Measurements from ENCODE around the gene KRTAP5-10. TPM values are rescaled to one million over a fixed set of nuclear protein-coding genes. Genes with fewer than 3 reads are reported as not detected.

The KRTAP5-10 gene
- total RNA-seq, 1 donor from 2014 or later = 0.23 TPM

DNA sequence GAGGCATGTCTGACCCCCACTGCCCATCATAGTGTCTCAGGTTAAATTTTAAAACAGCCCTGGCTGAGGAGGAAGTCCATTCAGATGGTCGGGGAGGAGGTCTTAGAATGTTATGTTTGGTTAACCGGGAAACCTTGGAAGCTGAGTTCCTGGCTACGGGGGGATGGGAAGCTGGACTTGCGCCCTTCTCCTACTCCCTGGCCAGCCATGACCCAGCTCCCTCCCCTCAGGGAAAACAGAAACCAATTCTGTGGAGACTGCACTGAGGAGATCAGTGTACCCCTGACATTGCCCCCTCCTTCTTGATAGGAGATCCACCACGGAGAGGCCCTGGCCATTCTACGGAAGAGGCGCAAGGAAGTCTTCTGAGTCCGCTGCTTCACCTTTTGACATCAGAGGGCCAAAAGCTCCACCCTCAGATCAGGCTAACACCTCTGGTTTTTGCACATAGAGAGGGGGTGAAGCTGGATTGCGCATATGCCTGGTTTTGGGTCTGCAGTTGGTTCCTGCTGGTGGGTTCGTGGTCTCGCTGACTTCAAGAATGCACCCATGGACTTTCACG is 19.9 kb upstream of the KRTAP5-10 start:
- TF ChIP-seq CTCF (IDR thresholded peaks at IDR 0.05; ENCODE audit: unreplicated experiment) = no peak
- H3K4me1 Mint-ChIP-seq (ENCODE audit: unreplicated experiment) = peaks cover 58% of the 10 kb centered on the region
- DNase-seq (ENCODE audit: low spot score) = no peak
- H3K27me3 Mint-ChIP-seq (ENCODE audit: unreplicated experiment) = peaks cover 14% of the 10 kb centered on the region
- peaks cover 4% of the 10 kb centered on the region for H3K36me3 Mint-ChIP-seq (ENCODE audit: low read depth, unreplicated experiment)
- peaks cover 6% of the 10 kb centered on the region for H3K9me3 Mint-ChIP-seq (ENCODE audit: unreplicated experiment)
- H3K4me3 Mint-ChIP-seq (ENCODE audit: unreplicated experiment) = no peak overlapping the region
- H3K27ac Mint-ChIP-seq (ENCODE audit: unreplicated experiment) = peak overlapping the region; percentile 34

GRCh38 chr11:71548120-71548519 is 17.2 kb upstream of the KRTAP5-10 start, which contains the start of gene KRTAP5-9:
TSS of gene KRTAP5-9 (plus strand) at chr11:71548420. CDS start at chr11:71548658, 238 bp downstream.
- peak within 1 kb of the TSS; percentile 42 for H3K4me3 Mint-ChIP-seq (ENCODE audit: unreplicated experiment)
- peaks cover 68% of the 10 kb centered on the region for H3K4me1 Mint-ChIP-seq (ENCODE audit: unreplicated experiment)
- H3K27ac Mint-ChIP-seq (ENCODE audit: unreplicated experiment) = peak within 1 kb of the TSS; percentile 76
- no peaks in the 10 kb centered on the region for H3K36me3 Mint-ChIP-seq (ENCODE audit: low read depth, unreplicated experiment)
- no peak for DNase-seq (ENCODE audit: low spot score)
- no peaks in the 10 kb centered on the region for H3K9me3 Mint-ChIP-seq (ENCODE audit: unreplicated experiment)
- peaks cover 14% of the 10 kb centered on the region for H3K27me3 Mint-ChIP-seq (ENCODE audit: unreplicated experiment)
- no peak for TF ChIP-seq CTCF (IDR thresholded peaks at IDR 0.05; ENCODE audit: unreplicated experiment)

DNA sequence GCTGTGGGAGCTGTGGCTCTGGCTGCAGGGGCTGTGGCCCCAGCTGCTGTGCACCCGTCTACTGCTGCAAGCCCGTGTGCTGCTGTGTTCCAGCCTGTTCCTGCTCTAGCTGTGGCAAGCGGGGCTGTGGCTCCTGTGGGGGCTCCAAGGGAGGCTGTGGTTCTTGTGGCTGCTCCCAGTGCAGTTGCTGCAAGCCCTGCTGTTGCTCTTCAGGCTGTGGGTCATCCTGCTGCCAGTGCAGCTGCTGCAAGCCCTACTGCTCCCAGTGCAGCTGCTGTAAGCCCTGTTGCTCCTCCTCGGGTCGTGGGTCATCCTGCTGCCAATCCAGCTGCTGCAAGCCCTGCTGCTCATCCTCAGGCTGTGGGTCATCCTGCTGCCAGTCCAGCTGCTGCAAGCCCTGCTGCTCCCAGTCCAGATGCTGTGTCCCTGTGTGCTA is 16.6 kb upstream of the KRTAP5-10 start:
- Mint-ChIP-seq H3K4me3 (ENCODE audit: unreplicated experiment) (no peak overlapping the region), H3K36me3 (ENCODE audit: low read depth, unreplicated experiment) (no peaks in the 10 kb centered on the region), H3K27ac (ENCODE audit: unreplicated experiment) (no peak overlapping the region), H3K9me3 (ENCODE audit: unreplicated experiment) (no peaks in the 10 kb centered on the region), H3K4me1 (ENCODE audit: unreplicated experiment) (peaks cover 68% of the 10 kb centered on the region), H3K27me3 (ENCODE audit: unreplicated experiment) (peaks cover 14% of the 10 kb centered on the region)
- no peak for TF ChIP-seq CTCF (IDR thresholded peaks at IDR 0.05; ENCODE audit: unreplicated experiment)
- no peak for DNase-seq (ENCODE audit: low spot score)

- Mint-ChIP-seq H3K4me3 (ENCODE audit: unreplicated experiment) (no peak overlapping the region), H3K36me3 (ENCODE audit: low read depth, unreplicated experiment) (no peaks in the 10 kb centered on the region)
These were observed 13.7 kb upstream of the KRTAP5-10 start for GRCh38 chr11:71551711-71552110.

More at GRCh38 chr11:71551711-71552110, 13.7 kb upstream of the KRTAP5-10 start:
- no peak overlapping the region for H3K27ac Mint-ChIP-seq (ENCODE audit: unreplicated experiment)
- peaks cover 41% of the 10 kb centered on the region for H3K4me1 Mint-ChIP-seq (ENCODE audit: unreplicated experiment)
- no peaks in the 10 kb centered on the region for H3K9me3 Mint-ChIP-seq (ENCODE audit: unreplicated experiment)
- no peak for DNase-seq (ENCODE audit: low spot score)
- peaks cover 8% of the 10 kb centered on the region for H3K27me3 Mint-ChIP-seq (ENCODE audit: unreplicated experiment)
- no peak for TF ChIP-seq CTCF (IDR thresholded peaks at IDR 0.05; ENCODE audit: unreplicated experiment)
